ENCODE data around the gene POFUT2. TPM values are rescaled to one million over a fixed set of nuclear protein-coding genes. Genes with fewer than 3 reads are reported as not detected.
A peak's percentile ranks its signal among the peaks of the same experiment; 100 is the strongest.

The POFUT2 gene
- total and polyA plus RNA-seq, 9 donors = 25.7 to 52.9 (median 40.1) TPM

- H3K9me3 ChIP-seq = no peaks in the 10 kb centered on the region
- DNase-seq = peak in 2 of 5 donors; percentile 12 to 14
- no peak for TF ChIP-seq CTCF (IDR thresholded peaks at IDR 0.05)
- no peak for TF ChIP-seq POLR2A (IDR thresholded peaks at IDR 0.05)
- TF ChIP-seq EP300 (IDR thresholded peaks at IDR 0.05) = no peak
- H3K4me1 ChIP-seq (ENCODE audit: insufficient read depth) = peaks cover 6% of the 10 kb centered on the region
- H3K27ac ChIP-seq = no peak overlapping the region
- intact Hi-C loops (cut with DNase I) = no loop called here
- H3K4me3 ChIP-seq = no peak overlapping the region
- 69 to 76% (median 75%) methylated on average over 15 to 22 of the region's 22 CpGs for WGBS, 3 donors
- no peaks in the 10 kb centered on the region for H3K27me3 ChIP-seq
- H3K36me3 ChIP-seq = no peaks in the 10 kb centered on the region
Measured at GRCh38 chr21:45255381-45256020, 32.2 kb downstream of the POFUT2 start.

DNA sequence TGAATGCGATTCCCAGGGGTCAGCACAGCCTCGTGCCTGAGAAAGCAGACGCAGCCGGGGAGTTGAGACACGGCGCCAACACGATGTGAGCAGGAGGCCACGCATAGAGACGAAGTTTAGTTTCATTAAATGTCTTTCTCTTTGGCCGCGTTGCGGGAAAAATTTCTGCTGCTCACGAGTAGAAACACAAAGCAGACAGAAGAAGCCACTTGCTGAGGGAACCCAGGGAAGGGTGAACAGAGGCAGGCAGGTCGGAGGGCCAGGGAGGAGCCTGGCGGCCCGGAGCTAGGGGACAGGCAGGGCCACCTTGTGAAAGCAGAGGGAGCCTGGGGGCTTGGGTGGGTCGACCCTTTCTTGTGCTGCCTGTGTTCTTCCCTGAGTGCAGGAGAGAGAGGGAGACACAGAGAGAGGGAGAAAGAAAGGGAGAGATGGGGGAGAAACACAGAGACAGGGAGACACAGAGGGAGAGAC is 33.2 kb downstream of the POFUT2 start:
- no peaks in the 10 kb centered on the region for H3K9me3 ChIP-seq
- no peaks in the 10 kb centered on the region for H3K36me3 ChIP-seq
- H3K4me1 ChIP-seq (ENCODE audit: insufficient read depth) = peaks cover 2% of the 10 kb centered on the region
- peak in 1 of 5 donors; percentile 6 for DNase-seq
- TF ChIP-seq EP300 (IDR thresholded peaks at IDR 0.05) = no peak
- no peak for TF ChIP-seq CTCF (IDR thresholded peaks at IDR 0.05)
- no peak for TF ChIP-seq POLR2A (IDR thresholded peaks at IDR 0.05)
- 72 to 82% (median 81%) methylated on average over 17 of the region's 17 CpGs for WGBS, 3 donors
- intact Hi-C loops (cut with DNase I) = no loop called here
- no peak overlapping the region for H3K27ac ChIP-seq
- no peaks in the 10 kb centered on the region for H3K27me3 ChIP-seq
- no peak overlapping the region for H3K4me3 ChIP-seq

- no peak for TF ChIP-seq CTCF (IDR thresholded peaks at IDR 0.05)
- TF ChIP-seq POLR2A (IDR thresholded peaks at IDR 0.05) = no peak
- TF ChIP-seq EP300 (IDR thresholded peaks at IDR 0.05) = no peak
- Histone ChIP-seq H3K9me3 (no peaks in the 10 kb centered on the region), H3K4me1 (ENCODE audit: insufficient read depth) (peaks cover under 1% of the 10 kb centered on the region), H3K27ac (no peak overlapping the region), H3K4me3 (no peak overlapping the region), H3K27me3 (no peaks in the 10 kb centered on the region), H3K36me3 (no peaks in the 10 kb centered on the region)
- WGBS, 3 donors = 80 to 83% (median 82%) methylated on average over 21 to 28 of the region's 28 CpGs
- intact Hi-C loops (cut with DNase I) = no loop called here
- no peak for DNase-seq
Measured at GRCh38 chr21:45253633-45254459, 33.8 kb downstream of the POFUT2 start.

DNA sequence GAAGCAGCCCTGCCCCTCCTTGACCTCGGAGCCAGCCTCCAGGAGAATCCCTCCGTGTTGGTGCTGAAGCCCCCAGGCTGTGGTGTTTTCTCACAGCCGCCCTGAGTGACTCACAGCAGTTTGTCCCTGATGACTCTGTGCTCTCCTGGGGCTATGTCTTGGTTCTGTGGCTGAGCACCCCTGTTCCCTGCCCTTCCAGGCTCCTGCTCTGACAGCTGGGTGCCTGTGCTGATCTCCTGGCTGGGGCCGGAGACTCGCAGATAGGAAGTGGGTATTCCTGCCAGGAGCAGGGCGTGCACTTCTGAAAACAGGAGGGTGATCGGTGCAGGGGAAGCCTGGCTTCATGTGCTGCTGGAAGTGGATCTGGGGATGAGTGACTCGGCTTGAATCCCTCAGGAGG is 34.5 kb downstream of the POFUT2 start:
- Histone ChIP-seq H3K27me3 (no peaks in the 10 kb centered on the region), H3K4me3 (no peak overlapping the region), H3K27ac (no peak overlapping the region), H3K36me3 (no peaks in the 10 kb centered on the region), H3K9me3 (no peaks in the 10 kb centered on the region), H3K4me1 (ENCODE audit: insufficient read depth) (peaks cover 4% of the 10 kb centered on the region)
- DNase-seq = no peak
- 27 to 36% (median 29%) methylated on average over 8 of the region's 8 CpGs for WGBS, 3 donors
- no peak for TF ChIP-seq EP300 (IDR thresholded peaks at IDR 0.05)
- intact Hi-C loops (cut with DNase I) = no loop called here

All from ovary (tissue), 9 donors.